GM18519 (cell line): Measurements from ENCODE around the gene ATXN2L.
"Not testable (repeated sequence)": the region's sequence is repeated elsewhere in the genome, so short reads cannot be mapped to it uniquely, and the experiment has no call there.

Source experiments
- ATAC-seq: cut with Tn5 transposase; IDR thresholded peaks from one replicate; pipeline ENCODE4 v1.9.1; 2021; ENCODE audit warnings: mild to moderate bottlenecking, moderate library complexity; ENCODE audit not compliant: unreplicated experiment, low FRiP score

Gene ATXN2L

GRCh38 chr16:28822520-28823290 lies at the start of gene ATXN2L:
Gene ATXN2L (plus strand): TSS chr16:28822999. CDS start chr16:28823260, 261 bp downstream.
- peak; percentile 41 for ATAC-seq

GRCh38 chr16:28781697-28782096 lies 41.1 kb upstream of the ATXN2L start:
- ATAC-seq, result not testable (repeated sequence)

GRCh38 chr16:28782357-28782756 lies 40.4 kb upstream of the ATXN2L start:
- ATAC-seq, result not testable (repeated sequence)

- ATAC-seq, result not testable (repeated sequence)
These were observed 20.4 kb upstream of the ATXN2L start for GRCh38 chr16:28802235-28803019.

- ATAC-seq, result not testable (repeated sequence)
These were observed 15.2 kb upstream of the ATXN2L start for GRCh38 chr16:28807445-28808120.

GRCh38 chr16:28820016-28820415 lies 2.8 kb upstream of the ATXN2L start:
- no peak for ATAC-seq

- not testable (repeated sequence) for ATAC-seq
These were observed 2.3 kb upstream of the ATXN2L start for GRCh38 chr16:28820546-28820945.

GRCh38 chr16:28821874-28822519 lies 802 bp upstream of the ATXN2L start:
- no peak for ATAC-seq

- ATAC-seq, result peak; percentile 20
These were observed 583 bp downstream of the ATXN2L start for GRCh38 chr16:28823291-28823872.

- ATAC-seq, result peak; percentile 24
These were observed 1.3 kb downstream of the ATXN2L start for GRCh38 chr16:28823873-28824716.

GRCh38 chr16:28824717-28824973 lies 1.8 kb downstream of the ATXN2L start:
- ATAC-seq, result no peak

- no peak for ATAC-seq
These were observed 3.3 kb downstream of the ATXN2L start for GRCh38 chr16:28826141-28826540.

GRCh38 chr16:28829747-28830146 lies 6.9 kb downstream of the ATXN2L start:
- no peak for ATAC-seq

GRCh38 chr16:28830531-28830930 lies 7.7 kb downstream of the ATXN2L start:
- no peak for ATAC-seq

GRCh38 chr16:28834349-28834748 lies 11.6 kb downstream of the ATXN2L start:
- no peak for ATAC-seq

GRCh38 chr16:28834873-28835863 lies 12.4 kb downstream of the ATXN2L start:
- ATAC-seq, result no peak

GRCh38 chr16:28835864-28836760 lies 13.3 kb downstream of the ATXN2L start:
- ATAC-seq, result no peak

- ATAC-seq, result no peak
These were observed 13.9 kb downstream of the ATXN2L start for GRCh38 chr16:28836761-28837064.
